IPS-15b (cell line): ENCODE measurements around the gene KLF3.

Experiments
- H3K27me3 ChIP-seq: one replicate; pipeline ENCODE4 v1.6.1; 2013; ENCODE audit warnings: low read length; ENCODE audit not compliant: control insufficient read depth, insufficient read depth
- H3K36me3 ChIP-seq: one replicate; pipeline ENCODE4 v1.6.1; 2013; ENCODE audit warnings: low read length; ENCODE audit not compliant: control insufficient read depth, insufficient read depth
- H3K4me1 ChIP-seq: one replicate; pipeline ENCODE4 v1.6.1; 2013; ENCODE audit warnings: mild to moderate bottlenecking, low read length; ENCODE audit not compliant: control insufficient read depth, insufficient read depth
- H3K4me3 ChIP-seq: one replicate; pipeline ENCODE4 v1.5.1; 2013; ENCODE audit warnings: low read depth, low read length
- H3K9ac ChIP-seq: one replicate; pipeline ENCODE4 v1.6.1; 2013; ENCODE audit warnings: low read depth, mild to moderate bottlenecking, low read length
- H3K9me3 ChIP-seq: one replicate; pipeline ENCODE4 v1.6.1; 2013; ENCODE audit warnings: mild to moderate bottlenecking, low read length; ENCODE audit not compliant: control insufficient read depth, insufficient read depth

Gene KLF3

DNA sequence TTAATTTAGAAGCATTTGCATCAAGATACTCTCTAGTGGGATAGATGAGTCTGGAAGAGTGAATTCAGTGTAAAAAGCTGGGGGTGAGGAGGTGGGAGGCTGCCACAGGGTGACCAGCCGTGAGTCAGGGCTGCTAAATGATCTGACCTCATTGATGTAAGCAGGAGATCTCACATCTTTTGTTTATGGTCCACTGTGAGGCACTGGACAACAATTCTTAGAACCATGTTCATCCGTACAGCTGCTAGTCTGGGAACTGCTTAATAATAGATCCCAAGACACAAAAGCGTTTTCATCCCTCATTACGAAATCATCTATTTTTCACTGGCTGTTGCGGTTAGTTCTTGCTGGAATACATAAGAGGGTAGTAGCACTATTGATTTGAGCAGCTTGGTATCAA lies 14.1 kb downstream of the KLF3 start:
- Histone ChIP-seq H3K4me1 (peaks cover 22% of the 10 kb centered on the region), H3K9ac (no peak overlapping the region), H3K4me3 (no peak overlapping the region), H3K27me3 (no peaks in the 10 kb centered on the region), H3K36me3 (no peaks in the 10 kb centered on the region), H3K9me3 (no peaks in the 10 kb centered on the region)

DNA sequence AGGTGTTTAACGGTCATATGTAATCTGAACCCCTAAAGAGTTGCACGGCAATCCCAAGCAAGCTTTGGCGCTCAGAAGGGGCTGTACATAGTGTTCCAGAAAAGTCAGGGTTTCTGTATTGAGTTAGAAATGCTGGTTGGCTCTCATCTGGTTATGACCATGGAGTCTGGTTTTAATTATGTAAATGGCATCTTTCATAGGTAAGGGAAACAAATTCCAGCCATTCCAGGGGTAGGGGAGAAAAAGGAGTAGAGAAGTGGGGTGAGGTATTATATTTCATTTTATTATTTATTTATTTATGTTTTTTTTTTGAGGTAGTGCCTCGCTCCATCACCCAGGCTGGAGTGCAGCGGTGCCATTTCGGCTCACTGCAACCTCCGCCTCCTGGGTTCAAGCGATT lies 15.9 kb downstream of the KLF3 start:
- H3K36me3 ChIP-seq, result no peaks in the 10 kb centered on the region

DNA sequence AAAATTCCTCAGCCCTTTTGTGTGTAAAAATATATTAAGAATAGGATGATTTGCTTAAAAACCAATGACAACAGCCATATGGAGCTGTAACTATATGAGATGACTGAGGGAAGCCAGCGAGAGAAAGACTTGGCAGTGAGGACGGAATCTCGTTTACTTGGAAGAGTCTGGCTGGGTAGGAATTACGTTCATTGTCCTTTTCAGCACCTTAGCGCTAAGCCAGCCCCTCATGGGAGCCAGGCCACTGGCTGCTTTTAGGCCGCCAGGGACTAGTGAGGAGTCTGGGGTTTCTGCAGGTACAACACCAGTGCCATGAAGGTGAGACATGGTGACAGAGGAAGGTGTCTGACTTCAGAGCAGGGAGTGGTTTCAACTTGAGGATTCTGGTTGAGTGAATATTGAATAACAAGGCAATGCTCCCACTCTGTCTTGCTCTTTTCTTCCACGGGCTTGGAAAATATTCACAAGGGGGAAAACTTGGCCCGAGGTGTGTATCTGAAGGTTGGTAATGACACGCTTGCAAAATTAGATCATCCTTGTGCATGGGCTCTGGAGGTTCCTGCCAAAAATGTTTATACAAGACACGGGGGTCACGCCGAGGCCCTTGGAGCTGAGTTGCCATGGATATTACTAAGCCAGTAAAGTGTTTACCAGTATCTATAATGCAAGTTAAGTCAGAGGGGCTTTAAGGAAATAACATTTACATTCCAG lies 17.4 kb downstream of the KLF3 start:
- Histone ChIP-seq H3K4me1 (no peaks in the 10 kb centered on the region), H3K9me3 (no peaks in the 10 kb centered on the region), H3K36me3 (no peaks in the 10 kb centered on the region), H3K27me3 (no peaks in the 10 kb centered on the region), H3K4me3 (no peak overlapping the region), H3K9ac (no peak overlapping the region)

More for the DNA sequence above, 15.9 kb downstream of the KLF3 start:
- no peaks in the 10 kb centered on the region for H3K9me3 ChIP-seq
- H3K27me3 ChIP-seq, result no peaks in the 10 kb centered on the region
- no peak overlapping the region for H3K4me3 ChIP-seq
- H3K4me1 ChIP-seq, result peaks cover 6% of the 10 kb centered on the region
- no peak overlapping the region for H3K9ac ChIP-seq

DNA sequence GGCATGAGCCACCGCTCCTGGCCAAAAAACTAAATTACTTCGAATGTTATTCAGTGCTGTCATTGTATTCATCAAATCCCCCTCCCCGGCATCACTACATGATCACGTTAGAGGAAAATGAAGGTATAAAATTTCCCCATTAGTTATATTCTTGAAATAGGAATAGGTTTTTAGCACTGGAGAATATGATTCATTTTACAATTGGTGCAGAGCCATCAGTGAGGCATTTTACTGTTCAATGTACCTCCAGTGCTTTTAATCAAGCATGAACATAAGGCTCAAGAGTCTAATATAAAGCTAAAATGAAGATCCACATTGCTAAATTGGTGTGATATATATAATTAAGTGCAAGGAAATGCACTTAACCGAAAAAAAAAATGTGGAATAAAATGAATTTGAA lies 18.3 kb downstream of the KLF3 start:
- H3K4me1 ChIP-seq, result no peaks in the 10 kb centered on the region
- H3K4me3 ChIP-seq, result no peak overlapping the region
- H3K9me3 ChIP-seq, result no peaks in the 10 kb centered on the region
- H3K9ac ChIP-seq, result no peak overlapping the region
- no peaks in the 10 kb centered on the region for H3K36me3 ChIP-seq
- H3K27me3 ChIP-seq, result no peaks in the 10 kb centered on the region

DNA sequence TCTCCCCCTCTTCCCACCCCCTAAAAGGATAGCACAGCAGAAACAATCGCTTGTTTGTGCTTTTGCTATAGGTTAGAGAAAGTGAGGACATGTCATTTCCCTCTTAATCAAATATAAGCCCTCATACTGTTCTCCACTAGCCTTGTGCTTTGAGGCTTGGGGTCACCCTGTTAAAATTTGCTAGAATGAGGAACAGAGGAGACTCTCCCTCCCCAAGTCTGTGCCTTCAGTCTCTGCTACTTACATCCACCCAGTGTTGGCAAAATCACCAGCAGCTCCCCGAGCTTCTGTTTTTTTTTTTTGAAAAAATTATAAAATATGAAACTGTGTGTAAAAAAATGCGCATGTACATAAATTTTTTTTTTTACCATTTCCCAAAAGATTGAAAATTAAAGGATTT lies 19.3 kb downstream of the KLF3 start:
- no peak overlapping the region for H3K4me3 ChIP-seq
- no peaks in the 10 kb centered on the region for H3K4me1 ChIP-seq
- H3K9ac ChIP-seq, result no peak overlapping the region
- no peaks in the 10 kb centered on the region for H3K9me3 ChIP-seq
- H3K36me3 ChIP-seq, result no peaks in the 10 kb centered on the region
- H3K27me3 ChIP-seq, result no peaks in the 10 kb centered on the region

DNA sequence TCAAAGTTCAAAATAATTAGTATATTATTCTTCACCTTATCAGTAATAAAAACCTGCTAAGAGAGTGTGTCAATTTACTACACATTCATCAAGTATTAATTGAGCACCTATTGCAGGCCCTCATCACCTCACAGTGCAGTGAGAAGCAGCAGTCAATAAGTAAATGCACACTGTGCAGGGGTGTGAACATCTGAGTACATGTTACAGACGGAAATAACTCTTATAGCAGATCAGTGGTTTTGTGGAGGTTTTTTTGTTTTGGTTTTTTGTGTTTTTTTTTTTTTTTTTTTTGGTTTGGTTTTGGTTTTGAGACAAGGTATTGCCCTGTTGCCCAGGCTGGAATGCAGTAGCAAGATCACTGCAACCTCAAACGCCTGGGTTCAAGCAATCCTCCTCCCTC lies 20.3 kb downstream of the KLF3 start:
- H3K36me3 ChIP-seq, result peaks cover 7% of the 10 kb centered on the region
- no peak overlapping the region for H3K9ac ChIP-seq
- no peaks in the 10 kb centered on the region for H3K27me3 ChIP-seq
- H3K4me1 ChIP-seq, result no peaks in the 10 kb centered on the region
- H3K9me3 ChIP-seq, result no peaks in the 10 kb centered on the region
- no peak overlapping the region for H3K4me3 ChIP-seq

DNA sequence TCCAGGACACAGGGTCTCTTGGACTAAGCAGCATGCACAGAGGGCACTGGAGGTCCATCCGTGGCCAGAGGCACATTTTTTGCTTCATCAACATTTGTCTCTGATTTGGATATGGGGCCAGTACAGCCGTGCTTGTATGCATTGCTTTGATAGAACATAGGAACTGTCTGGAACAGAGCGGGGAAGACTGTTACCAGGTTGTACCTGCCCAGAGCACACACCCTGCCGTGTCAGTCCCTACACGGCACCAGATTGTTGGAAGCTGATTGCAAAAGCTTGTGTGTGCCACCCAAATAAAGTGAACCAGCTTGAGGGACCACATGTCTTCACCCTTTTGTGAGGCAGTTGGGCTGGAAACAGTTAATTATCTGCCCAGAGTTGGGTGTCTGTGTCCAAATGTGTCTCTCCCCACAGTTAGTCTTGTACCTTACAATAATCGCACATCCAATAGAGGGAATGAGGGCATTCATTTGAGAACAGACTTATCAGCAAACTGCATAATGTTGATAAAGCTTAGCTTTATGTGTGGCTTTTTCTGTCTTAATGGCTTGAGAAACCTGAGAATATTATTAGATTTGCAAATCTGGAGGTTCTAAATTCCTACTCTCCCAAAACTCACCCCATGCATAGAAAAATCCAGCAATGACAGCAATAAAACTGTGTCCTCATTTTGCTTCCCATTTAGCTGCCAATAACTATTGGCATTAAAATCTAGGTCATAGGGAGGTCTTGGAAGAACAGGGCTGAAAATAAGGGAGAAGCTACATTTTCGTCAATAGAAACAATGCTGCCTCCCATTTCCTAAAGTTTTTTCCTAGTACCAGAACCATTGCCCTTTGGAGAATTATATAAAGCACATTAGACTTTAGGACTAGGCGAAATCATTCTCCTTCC lies 21.2 kb downstream of the KLF3 start:
- Histone ChIP-seq H3K4me1 (no peaks in the 10 kb centered on the region), H3K9me3 (no peaks in the 10 kb centered on the region), H3K9ac (no peak overlapping the region), H3K27me3 (no peaks in the 10 kb centered on the region), H3K4me3 (no peak overlapping the region), H3K36me3 (peaks cover 13% of the 10 kb centered on the region)

DNA sequence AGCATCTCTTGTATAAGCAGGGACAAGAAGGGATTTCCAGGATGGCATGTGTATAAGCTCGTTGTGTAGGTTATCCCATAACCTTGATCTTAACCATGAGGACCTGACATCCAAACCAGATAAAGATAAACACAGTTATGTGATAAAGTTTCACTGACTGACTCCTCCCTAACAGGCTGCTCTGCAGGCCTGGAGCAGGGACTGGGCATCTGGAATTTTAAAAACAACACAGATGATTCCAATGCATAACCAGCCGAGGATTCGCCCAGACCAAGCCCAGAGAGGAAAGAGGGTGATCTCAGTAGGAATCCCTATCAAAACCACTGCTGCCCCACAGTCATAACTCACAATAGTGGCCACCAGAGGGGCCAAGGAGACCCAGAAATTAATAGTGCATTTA lies 22.7 kb downstream of the KLF3 start:
- Histone ChIP-seq H3K4me1 (no peaks in the 10 kb centered on the region), H3K4me3 (no peak overlapping the region), H3K9ac (no peak overlapping the region), H3K27me3 (no peaks in the 10 kb centered on the region), H3K9me3 (no peaks in the 10 kb centered on the region), H3K36me3 (peaks cover 13% of the 10 kb centered on the region)

DNA sequence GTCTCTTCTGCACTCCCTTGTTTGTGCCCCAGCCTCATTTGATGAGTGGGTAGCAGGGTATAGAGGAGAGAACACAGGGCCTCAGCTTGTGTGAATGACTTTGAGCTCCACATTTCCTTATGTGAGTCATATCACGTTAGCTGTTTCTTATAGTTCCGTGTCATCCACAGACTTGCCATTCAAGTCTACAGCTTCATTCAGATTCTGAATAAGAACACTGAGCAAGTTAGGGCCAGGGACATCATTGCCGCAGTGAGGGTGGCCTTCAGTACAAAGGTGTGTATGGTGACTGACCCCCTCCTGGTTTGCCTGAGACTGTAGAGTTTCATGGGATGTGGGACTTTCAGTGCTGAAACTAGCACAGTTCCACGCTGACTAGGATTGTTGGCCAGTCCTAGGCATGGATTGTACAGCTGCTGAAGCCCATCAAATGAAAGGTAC lies 23.6 kb downstream of the KLF3 start:
- Histone ChIP-seq H3K27me3 (no peaks in the 10 kb centered on the region), H3K4me1 (no peaks in the 10 kb centered on the region), H3K36me3 (peaks cover 13% of the 10 kb centered on the region), H3K9ac (no peak overlapping the region), H3K4me3 (no peak overlapping the region), H3K9me3 (no peaks in the 10 kb centered on the region)

DNA sequence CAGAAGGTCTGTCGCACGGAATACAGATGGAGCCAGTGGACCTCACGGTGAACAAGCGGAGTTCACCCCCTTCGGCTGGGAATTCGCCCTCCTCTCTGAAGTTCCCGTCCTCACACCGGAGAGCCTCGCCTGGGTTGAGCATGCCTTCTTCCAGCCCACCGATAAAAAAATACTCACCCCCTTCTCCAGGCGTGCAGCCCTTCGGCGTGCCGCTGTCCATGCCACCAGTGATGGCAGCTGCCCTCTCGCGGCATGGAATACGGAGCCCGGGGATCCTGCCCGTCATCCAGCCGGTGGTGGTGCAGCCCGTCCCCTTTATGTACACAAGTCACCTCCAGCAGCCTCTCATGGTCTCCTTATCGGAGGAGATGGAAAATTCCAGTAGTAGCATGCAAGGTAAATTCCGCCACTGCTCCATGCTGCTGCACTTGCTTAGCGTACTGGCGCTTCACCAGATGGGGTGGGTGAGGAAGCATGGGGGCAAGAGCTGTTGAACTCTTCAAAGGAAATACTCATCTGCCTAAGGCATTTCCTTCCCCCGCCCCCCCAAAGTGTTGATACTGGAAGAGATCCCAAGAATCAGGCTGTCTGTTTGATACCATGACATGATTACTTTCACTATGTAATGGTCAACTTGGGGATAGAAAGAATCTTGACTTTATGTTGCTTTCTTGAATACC lies 24.8 kb downstream of the KLF3 start:
- no peak overlapping the region for H3K9ac ChIP-seq
- H3K27me3 ChIP-seq, result no peaks in the 10 kb centered on the region
- no peak overlapping the region for H3K4me3 ChIP-seq
- H3K36me3 ChIP-seq, result peaks cover 13% of the 10 kb centered on the region
- H3K4me1 ChIP-seq, result no peaks in the 10 kb centered on the region
- no peaks in the 10 kb centered on the region for H3K9me3 ChIP-seq

DNA sequence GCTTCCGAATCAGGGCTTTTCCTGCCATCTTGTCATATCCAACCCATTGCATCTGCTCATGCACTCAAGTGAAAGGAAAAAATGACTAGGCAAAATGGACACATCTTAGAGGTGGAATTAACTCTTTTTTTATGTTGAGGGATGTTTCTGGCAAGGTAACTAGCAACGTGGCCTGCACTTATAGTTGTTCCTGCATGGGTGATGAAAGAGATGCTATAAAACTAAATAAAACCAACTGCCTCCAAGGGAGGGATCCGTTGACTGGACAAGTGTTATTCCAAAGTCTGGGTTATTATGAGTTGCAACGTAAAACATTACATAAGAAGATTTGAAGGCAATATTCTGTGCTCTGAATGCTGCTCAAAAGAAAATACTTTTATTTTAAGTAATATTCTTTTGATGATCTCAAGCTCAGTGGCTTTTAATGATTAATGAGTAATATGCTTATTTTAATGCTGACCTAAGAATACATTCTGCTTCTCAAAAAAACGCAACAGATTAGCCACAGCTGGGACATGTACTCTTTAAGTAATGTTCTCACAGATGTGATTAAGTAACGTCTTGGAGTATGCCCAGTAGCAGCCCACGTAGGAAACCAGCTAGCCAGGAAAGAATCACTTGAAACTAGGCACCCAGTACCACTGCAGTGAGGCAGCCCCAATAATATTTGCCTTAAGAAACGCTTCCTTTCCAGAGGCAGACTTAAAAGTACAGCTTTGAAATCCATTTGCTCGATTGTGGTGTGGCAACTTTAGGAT lies 27.4 kb downstream of the KLF3 start:
- H3K9me3 ChIP-seq, result no peaks in the 10 kb centered on the region
- H3K9ac ChIP-seq, result no peak overlapping the region
- H3K4me1 ChIP-seq, result peaks cover 8% of the 10 kb centered on the region
- H3K36me3 ChIP-seq, result peaks cover 13% of the 10 kb centered on the region
- no peaks in the 10 kb centered on the region for H3K27me3 ChIP-seq
- H3K4me3 ChIP-seq, result no peak overlapping the region
